Fibroblast of lung (primary cell): ENCODE measurements around the gene TLN1.

Experiments used
- EZH2 ChIP-seq: IDR thresholded peaks from 2 replicates; pipeline ENCODE4 v1.5.1; 2012; ENCODE audit warnings: low read length, control low read depth, mild to moderate bottlenecking; ENCODE audit errors: missing control alignments
- TF ChIP-seq, protein P1 (sequence below), 2 donors: IDR thresholded peaks in 1 of 2; conservative IDR thresholded peaks in 1 of 2; 1 replicate in 1 of 2; 2 replicates in 1 of 2; pipeline ENCODE4 v1.5.1; 2011 to 2012; ENCODE audit warnings: low read length in 2 of 2, control low read depth in 1 of 2, inconsistent platforms in 1 of 2, low read depth in 1 of 2, mild to moderate bottlenecking in 1 of 2

DNA sequence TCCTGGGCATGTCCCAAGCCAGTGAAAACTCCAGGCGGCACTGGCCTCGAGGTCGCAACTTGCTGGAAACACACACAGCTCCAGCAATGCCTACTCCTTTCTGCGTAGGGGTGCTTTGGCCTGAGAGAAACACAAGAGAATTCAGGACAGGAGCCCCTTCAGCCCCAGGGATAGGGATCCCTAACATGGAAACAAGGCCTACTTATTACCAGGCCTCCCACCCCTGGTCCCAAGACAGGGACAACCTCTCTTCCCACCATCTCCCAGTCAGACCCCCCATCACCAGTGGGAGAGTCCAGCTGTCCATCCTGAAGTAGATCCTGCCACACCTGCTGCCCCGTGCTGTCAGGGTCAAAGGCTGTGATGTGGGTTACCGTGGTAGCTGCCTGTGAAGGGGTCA, 8.2 kb upstream of the TLN1 start:
- TF ChIP-seq, protein P1, sequence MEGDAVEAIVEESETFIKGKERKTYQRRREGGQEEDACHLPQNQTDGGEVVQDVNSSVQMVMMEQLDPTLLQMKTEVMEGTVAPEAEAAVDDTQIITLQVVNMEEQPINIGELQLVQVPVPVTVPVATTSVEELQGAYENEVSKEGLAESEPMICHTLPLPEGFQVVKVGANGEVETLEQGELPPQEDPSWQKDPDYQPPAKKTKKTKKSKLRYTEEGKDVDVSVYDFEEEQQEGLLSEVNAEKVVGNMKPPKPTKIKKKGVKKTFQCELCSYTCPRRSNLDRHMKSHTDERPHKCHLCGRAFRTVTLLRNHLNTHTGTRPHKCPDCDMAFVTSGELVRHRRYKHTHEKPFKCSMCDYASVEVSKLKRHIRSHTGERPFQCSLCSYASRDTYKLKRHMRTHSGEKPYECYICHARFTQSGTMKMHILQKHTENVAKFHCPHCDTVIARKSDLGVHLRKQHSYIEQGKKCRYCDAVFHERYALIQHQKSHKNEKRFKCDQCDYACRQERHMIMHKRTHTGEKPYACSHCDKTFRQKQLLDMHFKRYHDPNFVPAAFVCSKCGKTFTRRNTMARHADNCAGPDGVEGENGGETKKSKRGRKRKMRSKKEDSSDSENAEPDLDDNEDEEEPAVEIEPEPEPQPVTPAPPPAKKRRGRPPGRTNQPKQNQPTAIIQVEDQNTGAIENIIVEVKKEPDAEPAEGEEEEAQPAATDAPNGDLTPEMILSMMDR (conservative IDR thresholded peaks at IDR 0.05 in 1 of 2, IDR thresholded peaks at IDR 0.05 in 1 of 2; ENCODE audit: low read depth in 1 of 2, low read length in 2 of 2): no peak
- TF ChIP-seq EZH2: no peak
